Keratinocyte (primary cell): Measurements from ENCODE around the gene MICAL2. TPM values are rescaled to one million over a fixed set of nuclear protein-coding genes. Genes with fewer than 3 reads are reported as not detected.
"Not testable (repeated sequence)": the region's sequence is repeated elsewhere in the genome, so short reads cannot be mapped to it uniquely, and the experiment has no call there.

Source experiments
- DNase-seq: peaks from one replicate; pipeline ENCODE4 v3.0.0-alpha.2; 2011; ENCODE audit warnings: low read depth, missing footprints, low spot score
- FAIRE-seq: peaks from 2 replicates; lab custom pipeline; 2011; peaks lifted over from hg19 to GRCh38; lab: Jason Lieb, UNC
- H2AFZ ChIP-seq: 2 replicates; pipeline ENCODE4 v1.6.0; 2012; ENCODE audit warnings: low read length, control low read depth, inconsistent platforms; ENCODE audit not compliant: control insufficient read depth
- H3K27ac ChIP-seq: 2 replicates; pipeline ENCODE4 v1.5.1; 2011; ENCODE audit warnings: low read length; ENCODE audit not compliant: control insufficient read depth, insufficient read depth
- H3K27me3 ChIP-seq: 3 replicates; pipeline ENCODE4 v1.6.0; 2011; ENCODE audit warnings: low read length; ENCODE audit not compliant: control insufficient read depth, insufficient read depth; ENCODE audit errors: extremely low read depth
- H3K36me3 ChIP-seq, 2 experiments: 2 replicates in 1 of 2; 3 replicates in 1 of 2; pipeline ENCODE4 v1.5.1; 2011; ENCODE audit warnings: low read length in 2 of 2, mild to moderate bottlenecking in 1 of 2; ENCODE audit not compliant: control insufficient read depth in 2 of 2, insufficient read depth in 2 of 2; ENCODE audit errors: extremely low read depth in 1 of 2
- H3K4me1 ChIP-seq: 3 replicates; pipeline ENCODE4 v1.5.1; 2011; ENCODE audit warnings: low read length; ENCODE audit not compliant: control insufficient read depth, insufficient read depth; ENCODE audit errors: extremely low read depth
- H3K4me2 ChIP-seq: 3 replicates; pipeline ENCODE4 v1.6.0; 2011; ENCODE audit warnings: low read depth, low read length; ENCODE audit not compliant: control insufficient read depth, insufficient read depth; ENCODE audit errors: extremely low read depth
- H3K4me3 ChIP-seq, 3 experiments: fragments of 200-600 bp in 1 of 3; sonication (generic) in 1 of 3; 2 replicates in 2 of 3; 3 replicates in 1 of 3; pipeline ENCODE4 v1.5.1; 2011 to 2016; ENCODE audit warnings: low read length in 3 of 3, mild to moderate bottlenecking in 3 of 3, control low read depth in 2 of 3, inconsistent platforms in 1 of 3, low read depth in 1 of 3, mixed read lengths in 1 of 3, mixed run types in 1 of 3, moderate library complexity in 1 of 3; ENCODE audit not compliant: control insufficient read depth in 2 of 3, insufficient read depth in 2 of 3; ENCODE audit errors: extremely low read depth in 1 of 3
- H3K79me2 ChIP-seq: 2 replicates; pipeline ENCODE4 v1.6.0; 2012; ENCODE audit warnings: low read length; ENCODE audit not compliant: control insufficient read depth, insufficient read depth
- H3K9ac ChIP-seq: 3 replicates; pipeline ENCODE4 v1.6.0; 2011; ENCODE audit warnings: low read length; ENCODE audit not compliant: control insufficient read depth, insufficient read depth; ENCODE audit errors: extremely low read depth
- H3K9me1 ChIP-seq: 3 replicates; pipeline ENCODE4 v1.6.0; 2011; ENCODE audit warnings: low read length; ENCODE audit not compliant: control insufficient read depth, insufficient read depth; ENCODE audit errors: extremely low read depth
- H3K9me3 ChIP-seq: 2 replicates; pipeline ENCODE4 v1.5.1; 2012; ENCODE audit warnings: low read depth, low read length; ENCODE audit not compliant: control insufficient read depth
- H4K20me1 ChIP-seq: 3 replicates; pipeline ENCODE4 v1.6.0; 2011; ENCODE audit warnings: low read length; ENCODE audit not compliant: control insufficient read depth, insufficient read depth; ENCODE audit errors: extremely low read depth
- EZH2 ChIP-seq: IDR thresholded peaks from one replicate; pipeline ENCODE4 v1.6.1; 2012; ENCODE audit warnings: inconsistent platforms, mild to moderate bottlenecking, low read length, moderate library complexity
- dilution Hi-C: fragments of 300-500 bp; cut with MboI; formaldehyde crosslinking; loops from one replicate; pipeline ENCODE4 v1.7.0; 2020; ENCODE audit warnings: low sequenced_read_pairs; ENCODE audit not compliant: extremely low pct_ligation_motif_present
- polyA plus RNA-seq, 5 experiments: library from polyadenylated mRNA; depleted of rRNA in 3 of 5; stranded (reverse) in 3 of 5; stranded (forward) in 1 of 5; unstranded in 1 of 5; fragments of >200 nt; gene quantifications; 1 replicate in 1 of 5; 2 replicates in 3 of 5; 3 replicates in 1 of 5; pipeline versions ENCODE4 v1.2.1 to v1.2.3, GENCODE V29; 2011 to 2012; ENCODE audit warnings: missing spikeins in 2 of 5, low read depth in 1 of 5, low replicate concordance in 1 of 5
- TF ChIP-seq, protein P1 (sequence below), 3 experiments: IDR thresholded peaks in 1 of 3; conservative IDR thresholded peaks in 1 of 3; optimal IDR thresholded peaks in 1 of 3; 2 replicates in 2 of 3; 3 replicates in 1 of 3; pipeline versions ENCODE3 to v1.5.1; 2011; ENCODE audit warnings: low read length in 3 of 3, mild to moderate bottlenecking in 3 of 3, moderate library complexity in 2 of 3, control low read depth in 1 of 3, inconsistent platforms in 1 of 3; ENCODE audit not compliant: insufficient read depth in 2 of 3; ENCODE audit errors: extremely low read depth in 1 of 3

The MICAL2 gene
- polyA plus RNA-seq, 1 donor (not counting 4 experiments of a cell fraction or from before 2014, with no cell fraction given) = 83.9 TPM

- Histone ChIP-seq H3K4me1 (peaks cover 17% of the 10 kb centered on the region), H3K79me2 (peaks cover 86% of the 10 kb centered on the region)
These were observed 34.2 kb downstream of the MICAL2 start for GRCh38 chr11:12144330-12145174.

DNA sequence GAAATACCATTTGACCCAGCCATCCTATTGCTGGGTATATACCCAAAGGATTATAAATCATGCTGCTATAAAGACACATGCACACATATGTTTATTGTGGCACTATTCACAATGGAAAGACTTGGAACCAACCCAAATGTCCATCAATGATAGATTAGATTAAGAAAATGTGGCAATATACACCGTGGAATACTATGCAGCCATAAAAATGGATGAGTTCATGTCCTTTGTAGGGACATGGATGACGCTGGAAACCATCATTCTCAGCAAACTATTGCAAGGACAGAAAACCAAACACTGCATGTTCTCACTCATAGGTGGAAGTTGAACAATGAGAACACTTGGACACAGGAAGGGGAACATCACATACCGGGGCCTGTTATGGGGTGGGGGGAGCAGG is 36.3 kb downstream of the MICAL2 start:
- H3K4me3 ChIP-seq, DNase-seq, FAIRE-seq, dilution Hi-C loops, H2AFZ ChIP-seq, H3K9ac ChIP-seq, H3K27me3 ChIP-seq, H3K27ac ChIP-seq, H3K9me3 ChIP-seq, H3K9me1 ChIP-seq, H3K4me2 ChIP-seq: not testable (repeated sequence)
- H4K20me1 ChIP-seq = peaks cover 11% of the 10 kb centered on the region
- peaks cover 21 to 43% of the 10 kb centered on the region in 2 experiments for H3K36me3 ChIP-seq
- peaks cover 17% of the 10 kb centered on the region for H3K4me1 ChIP-seq
- peaks cover 86% of the 10 kb centered on the region for H3K79me2 ChIP-seq

More at GRCh38 chr11:12144330-12145174, 34.2 kb downstream of the MICAL2 start:
- no peak for FAIRE-seq
- Histone ChIP-seq H2AFZ (no peak overlapping the region), H4K20me1 (peaks cover 8% of the 10 kb centered on the region), H3K4me3 (no peak overlapping the region), H3K9me1 (peaks cover 5% of the 10 kb centered on the region), H3K36me3 (peaks cover 28 to 59% of the 10 kb centered on the region in 2 experiments), H3K9ac (no peak overlapping the region), H3K9me3 (no peaks in the 10 kb centered on the region), H3K4me2 (no peak overlapping the region), H3K27ac (no peak overlapping the region), H3K27me3 (no peaks in the 10 kb centered on the region)
- no peak for TF ChIP-seq EZH2
- TF ChIP-seq, protein P1, sequence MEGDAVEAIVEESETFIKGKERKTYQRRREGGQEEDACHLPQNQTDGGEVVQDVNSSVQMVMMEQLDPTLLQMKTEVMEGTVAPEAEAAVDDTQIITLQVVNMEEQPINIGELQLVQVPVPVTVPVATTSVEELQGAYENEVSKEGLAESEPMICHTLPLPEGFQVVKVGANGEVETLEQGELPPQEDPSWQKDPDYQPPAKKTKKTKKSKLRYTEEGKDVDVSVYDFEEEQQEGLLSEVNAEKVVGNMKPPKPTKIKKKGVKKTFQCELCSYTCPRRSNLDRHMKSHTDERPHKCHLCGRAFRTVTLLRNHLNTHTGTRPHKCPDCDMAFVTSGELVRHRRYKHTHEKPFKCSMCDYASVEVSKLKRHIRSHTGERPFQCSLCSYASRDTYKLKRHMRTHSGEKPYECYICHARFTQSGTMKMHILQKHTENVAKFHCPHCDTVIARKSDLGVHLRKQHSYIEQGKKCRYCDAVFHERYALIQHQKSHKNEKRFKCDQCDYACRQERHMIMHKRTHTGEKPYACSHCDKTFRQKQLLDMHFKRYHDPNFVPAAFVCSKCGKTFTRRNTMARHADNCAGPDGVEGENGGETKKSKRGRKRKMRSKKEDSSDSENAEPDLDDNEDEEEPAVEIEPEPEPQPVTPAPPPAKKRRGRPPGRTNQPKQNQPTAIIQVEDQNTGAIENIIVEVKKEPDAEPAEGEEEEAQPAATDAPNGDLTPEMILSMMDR (optimal IDR thresholded peaks at IDR 0.05 in 1 of 3, IDR thresholded peaks at IDR 0.05 in 1 of 3, conservative IDR thresholded peaks at IDR 0.05 in 1 of 3; ENCODE audit: extremely low read depth in 1 of 3, insufficient read depth in 2 of 3, low read length in 3 of 3) = no peak
- no peak for DNase-seq
- dilution Hi-C loops = no loop called here
